A673 (cell line): Measurements from ENCODE around the gene PIGU.

Source experiments
- CTCF ChIP-seq: fragments of 300-800, 200-600 bp; sonication (generic); conservative IDR thresholded peaks from 2 replicates; pipeline ENCODE4 v1.5.1; 2017; ENCODE audit warnings: low read depth, mild to moderate bottlenecking, antibody characterized with exemption, low read length, moderate library complexity, mixed read lengths
- EZH2 ChIP-seq: fragments of 200-600 bp; sonication (generic); IDR thresholded peaks from 2 replicates; pipeline ENCODE4 v1.6.1; 2017; ENCODE audit warnings: borderline replicate concordance, low read depth, mild to moderate bottlenecking, mixed read lengths, antibody characterized with exemption, low read length; ENCODE audit not compliant: poor library complexity, severe bottlenecking

- no peak for TF ChIP-seq CTCF
- no peak for TF ChIP-seq EZH2
Observed at GRCh38 chr20:34577061-34577460, 99.8 kb downstream of the PIGU start.
